Psoas muscle (tissue), 8 donors: Measurements from ENCODE around the gene CUBN. TPM values are rescaled to one million over a fixed set of nuclear protein-coding genes. Genes with fewer than 3 reads are reported as not detected.

Experiments
- ATAC-seq, 4 donors: fragments of 200-7000 bp; cut with Tn5 transposase; one replicate each; pipeline ENCODE4 v1.9.1; 2020; ENCODE audit warnings: moderate library complexity in 3 of 4, mild to moderate bottlenecking in 2 of 4
- DNase-seq, 2 donors: peaks; one replicate each; pipeline ENCODE4 v3.0.0-alpha.2; 2020
- H3K27ac ChIP-seq: fragments of 200-600 bp; one replicate; pipeline ENCODE4 v1.8.0; 2022
- H3K27me3 ChIP-seq, 3 donors: fragments of 200-600 bp in 1 of 3; one replicate each; pipeline versions ENCODE4 v1.6.1 to v1.8.0; 2013 to 2022; ENCODE audit warnings: low read length in 2 of 3, mild to moderate bottlenecking in 2 of 3, moderate library complexity in 1 of 3; ENCODE audit not compliant: insufficient read depth in 3 of 3
- H3K36me3 ChIP-seq, 2 donors: fragments of 200-600 bp in 1 of 2; one replicate each; pipeline versions ENCODE4 v1.6.1 to v1.8.0; 2013 to 2022; ENCODE audit warnings: low read depth in 1 of 2, mild to moderate bottlenecking in 1 of 2, moderate library complexity in 1 of 2; ENCODE audit not compliant: insufficient read depth in 1 of 2
- H3K4me1 ChIP-seq: fragments of 200-600 bp; one replicate; pipeline ENCODE4 v1.8.0; 2022
- H3K4me3 ChIP-seq: fragments of 200-600 bp; one replicate; pipeline ENCODE4 v1.8.0; 2022; ENCODE audit warnings: mild to moderate bottlenecking
- H3K9me3 ChIP-seq: fragments of 200-600 bp; one replicate; pipeline ENCODE4 v1.8.0; 2022
- WGBS, 3 donors: extraction: QIAGEN DNeasy Blood & Tissue Kit; methylation state at CpG; one replicate each; pipeline versions ENCODE4 v1.1.6 to v1.1.7; 2013; 5-methylcytosine and 5-hydroxymethylcytosine counted together
- intact Hi-C, 2 donors: fragments of 100-400 bp; cut with DNase I; formaldehyde crosslinking; loops; one replicate each; pipeline versions ENCODE4 v1.11.0 to v1.14.2; 2022
- polyA plus RNA-seq, 3 donors: library from polyadenylated mRNA; stranded (reverse); fragments of 200-250 nt; gene quantifications; one replicate each; pipeline ENCODE4 v1.2.3, GENCODE V29; 2013
- total RNA-seq, 4 donors: library from RNA; stranded (reverse); fragmentation: NEBNext Ultra II Directional in 2 of 4; extraction: Animal tissue kit (Norgen Biotek cat#: 25700) in 2 of 4; gene quantifications; one replicate each; pipeline versions ENCODE4 v1.2.1 to v1.2.4, GENCODE V29; 2021 to 2023
- TF ChIP-seq, protein P1 (sequence below): fragments of 200-600 bp; IDR thresholded peaks from one replicate; pipeline ENCODE4 v1.8.0; 2022; ENCODE audit warnings: antibody characterized with exemption
- donor health status: healthy with polysubstance abuse.
- donor health status: DM: no; HTN: no; CAD: no; lungs with moderate emphysema.
- donor health status: Bipolar disorder and iron deficiency.
- donor health status: healthy.
- donor health status: DM: yes; HTN: yes; CAD: no.
- donor health status: DM: no; HTN: no; CAD: no.
- donor health status: DM: no; HTN: no; CAD: no.
- donor health status: DM: yes; HTN: yes; CAD: no.

CUBN gene
- total and polyA plus RNA-seq, 7 donors, result 0.07 to 1.1 (median 0.22) TPM

DNA sequence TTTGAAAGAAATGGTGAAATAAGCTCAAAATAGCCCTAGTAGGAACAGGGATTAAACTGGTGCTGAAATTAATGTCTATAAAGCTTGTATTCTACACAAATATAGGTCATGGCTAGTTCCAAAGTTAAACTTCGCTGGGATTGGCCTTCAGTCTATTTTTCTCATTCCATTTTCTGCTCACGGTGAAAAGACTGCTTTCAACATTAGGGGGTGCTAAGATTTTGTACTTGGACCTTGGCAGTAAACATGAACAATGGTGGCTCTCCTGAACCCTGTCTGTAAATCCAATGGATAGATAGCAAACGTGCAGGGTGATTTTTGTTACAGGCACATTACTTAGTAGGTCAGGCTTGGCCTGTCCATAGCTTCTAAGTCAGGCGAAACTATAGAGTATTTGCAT, 276.4 kb downstream of the CUBN start:
- WGBS, 3 donors, result 50 to 59% (median 53%) methylated on average over 4 of the region's 4 CpGs
- DNase-seq (no peak), ATAC-seq (no peak)
- Histone ChIP-seq H3K27ac (no peak overlapping the region), H3K4me3 (no peak overlapping the region), H3K4me1 (no peaks in the 10 kb centered on the region), H3K9me3 (no peaks in the 10 kb centered on the region), H3K27me3 (no peaks in the 10 kb centered on the region), H3K36me3 (no peaks in the 10 kb centered on the region)
- TF ChIP-seq, protein P1, sequence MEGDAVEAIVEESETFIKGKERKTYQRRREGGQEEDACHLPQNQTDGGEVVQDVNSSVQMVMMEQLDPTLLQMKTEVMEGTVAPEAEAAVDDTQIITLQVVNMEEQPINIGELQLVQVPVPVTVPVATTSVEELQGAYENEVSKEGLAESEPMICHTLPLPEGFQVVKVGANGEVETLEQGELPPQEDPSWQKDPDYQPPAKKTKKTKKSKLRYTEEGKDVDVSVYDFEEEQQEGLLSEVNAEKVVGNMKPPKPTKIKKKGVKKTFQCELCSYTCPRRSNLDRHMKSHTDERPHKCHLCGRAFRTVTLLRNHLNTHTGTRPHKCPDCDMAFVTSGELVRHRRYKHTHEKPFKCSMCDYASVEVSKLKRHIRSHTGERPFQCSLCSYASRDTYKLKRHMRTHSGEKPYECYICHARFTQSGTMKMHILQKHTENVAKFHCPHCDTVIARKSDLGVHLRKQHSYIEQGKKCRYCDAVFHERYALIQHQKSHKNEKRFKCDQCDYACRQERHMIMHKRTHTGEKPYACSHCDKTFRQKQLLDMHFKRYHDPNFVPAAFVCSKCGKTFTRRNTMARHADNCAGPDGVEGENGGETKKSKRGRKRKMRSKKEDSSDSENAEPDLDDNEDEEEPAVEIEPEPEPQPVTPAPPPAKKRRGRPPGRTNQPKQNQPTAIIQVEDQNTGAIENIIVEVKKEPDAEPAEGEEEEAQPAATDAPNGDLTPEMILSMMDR, result no peak
- intact Hi-C loops, result no loop called here

DNA sequence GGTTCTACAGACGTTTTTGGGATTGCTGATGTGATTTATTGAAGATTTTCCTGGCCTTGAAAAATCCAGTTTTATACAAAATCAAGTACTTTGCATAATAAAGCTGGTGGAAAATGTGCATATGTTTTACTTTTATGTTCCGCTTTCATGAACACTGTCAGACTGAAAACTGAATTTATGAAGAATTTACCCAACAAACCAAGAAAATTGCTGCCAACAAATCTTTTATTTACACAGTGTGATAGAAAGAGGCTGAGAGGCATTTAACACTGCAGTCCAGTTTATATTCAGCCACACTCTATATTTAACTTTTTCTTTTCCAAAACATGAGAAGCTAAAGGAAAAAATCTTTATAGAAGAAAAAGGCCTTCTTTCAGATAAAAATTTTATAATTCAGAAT, 277.0 kb downstream of the CUBN start:
- no peaks in the 10 kb centered on the region for H3K36me3 ChIP-seq
- intact Hi-C loops, result no loop called here
- TF ChIP-seq, protein P1, result no peak
- no peak for DNase-seq
- ATAC-seq, result no peak
- 67 to 79% (median 71%) methylated on average over 2 of the region's 2 CpGs for WGBS, 3 donors
- H3K27me3 ChIP-seq, result no peaks in the 10 kb centered on the region
- H3K9me3 ChIP-seq, result no peaks in the 10 kb centered on the region
- H3K4me3 ChIP-seq, result no peak overlapping the region
- H3K27ac ChIP-seq, result no peak overlapping the region
- no peaks in the 10 kb centered on the region for H3K4me1 ChIP-seq

DNA sequence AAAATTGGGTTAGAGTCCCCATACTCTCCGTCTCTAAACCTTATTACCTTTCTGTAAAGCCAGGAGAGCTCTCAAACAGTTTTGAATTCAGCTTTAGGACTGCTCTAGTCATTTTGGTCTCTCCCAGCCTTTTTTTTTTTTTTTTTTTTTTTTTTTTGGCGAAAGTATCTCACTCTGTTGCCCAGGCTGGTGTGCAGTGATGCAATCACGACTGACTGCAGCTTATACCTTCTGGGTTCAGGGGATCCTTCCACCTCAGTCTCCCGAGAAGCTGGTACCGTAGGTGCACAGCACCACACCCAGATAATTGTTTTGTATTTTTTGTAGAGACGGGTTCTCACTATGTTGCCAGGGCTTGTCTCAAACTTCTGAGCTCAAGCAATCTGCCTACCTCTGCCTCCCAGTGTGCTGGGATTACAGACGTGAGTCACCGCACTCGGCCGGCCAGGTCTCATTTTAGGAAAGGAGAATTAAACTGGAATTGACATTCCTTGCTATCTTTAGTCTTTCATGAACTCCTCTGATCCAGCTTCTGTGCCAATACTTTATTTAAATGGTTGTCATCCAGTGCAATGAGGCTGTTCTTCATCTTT, 281.0 kb downstream of the CUBN start:
- TF ChIP-seq, protein P1, result no peak
- 51 to 75% (median 55%) methylated on average over 10 of the region's 10 CpGs for WGBS, 3 donors
- peak in 1 of 2 donors; percentile 18 for DNase-seq
- Histone ChIP-seq H3K36me3 (no peaks in the 10 kb centered on the region), H3K9me3 (no peaks in the 10 kb centered on the region), H3K4me3 (no peak overlapping the region), H3K27ac (no peak overlapping the region), H3K27me3 (no peaks in the 10 kb centered on the region), H3K4me1 (no peaks in the 10 kb centered on the region)
- intact Hi-C loops, result loop anchor here in 1 of 2 donors (10.0 kb wide), 1 partner anchor 586 kb away; no protein-coding TSS in a partner anchor
- no peak for ATAC-seq

DNA sequence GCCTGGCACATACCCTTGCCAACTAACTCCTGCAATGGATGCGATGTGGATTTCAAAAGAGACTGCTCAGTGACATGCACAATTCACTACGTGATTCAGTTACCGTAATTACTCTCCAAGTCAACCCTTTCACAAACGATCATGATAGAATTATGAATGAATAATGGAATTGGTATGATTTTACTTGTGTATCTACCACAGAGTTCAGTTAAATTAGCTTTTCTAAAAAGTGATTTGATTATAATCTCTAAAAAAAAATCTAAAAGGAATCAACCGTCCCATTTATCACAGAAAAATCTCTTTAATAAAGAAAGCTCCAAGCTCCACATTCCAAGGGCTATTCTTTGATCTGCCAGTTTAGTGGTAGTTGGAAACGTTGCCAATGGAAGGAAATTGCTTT, 282.0 kb downstream of the CUBN start:
- Histone ChIP-seq H3K36me3 (no peaks in the 10 kb centered on the region), H3K27ac (no peak overlapping the region), H3K4me3 (no peak overlapping the region), H3K4me1 (no peaks in the 10 kb centered on the region), H3K9me3 (no peaks in the 10 kb centered on the region), H3K27me3 (no peaks in the 10 kb centered on the region)
- intact Hi-C loops, result loop anchor here in 1 of 2 donors (10.0 kb wide), 1 partner anchor 587 kb away; no protein-coding TSS in a partner anchor
- DNase-seq (no peak), ATAC-seq (no peak)
- 48 to 70% (median 54%) methylated on average over 6 of the region's 6 CpGs for WGBS, 3 donors
- TF ChIP-seq, protein P1, result no peak

DNA sequence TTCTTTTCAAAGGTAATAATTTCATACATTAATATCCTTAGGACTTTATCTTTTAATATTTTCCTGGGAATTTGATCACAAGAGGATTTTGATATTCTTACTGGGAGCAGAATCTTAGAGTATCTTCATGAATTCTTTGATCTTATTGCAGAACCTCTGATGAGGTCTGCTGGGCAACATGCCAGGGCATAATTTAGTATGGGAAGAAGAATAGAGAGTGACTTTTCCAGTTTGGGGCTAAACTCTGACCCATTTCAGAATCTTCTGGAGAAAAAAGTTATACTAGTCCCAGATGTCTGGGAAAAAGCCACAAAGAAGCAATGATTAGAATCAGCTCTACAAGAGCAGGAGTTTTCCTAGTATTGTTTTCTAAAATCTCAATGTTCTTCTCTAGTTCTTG, 284.4 kb downstream of the CUBN start:
- intact Hi-C loops, result loop anchor here in 1 of 2 donors (10.0 kb wide), 1 partner anchor 590 kb away; no protein-coding TSS in a partner anchor
- no peak overlapping the region for H3K4me3 ChIP-seq
- no peaks in the 10 kb centered on the region for H3K4me1 ChIP-seq
- H3K27me3 ChIP-seq, result no peaks in the 10 kb centered on the region
- H3K27ac ChIP-seq, result no peak overlapping the region
- TF ChIP-seq, protein P1, result no peak
- H3K36me3 ChIP-seq, result no peaks in the 10 kb centered on the region
- DNase-seq (no peak), ATAC-seq (no peak)
- no peaks in the 10 kb centered on the region for H3K9me3 ChIP-seq
